Ishikawa (cell line): ENCODE measurements around the gene CHIC2.

Experiments
- CEBPB ChIP-seq: IDR thresholded peaks from 2 replicates; pipeline ENCODE4 v1.6.1; 2012
- CREB1 ChIP-seq: IDR thresholded peaks from 2 replicates; pipeline ENCODE4 v1.6.1; 2012; ENCODE audit warnings: low read depth
- EGR1 ChIP-seq: IDR thresholded peaks from 2 replicates; pipeline ENCODE4 v1.6.1; 2012
- EP300 ChIP-seq: IDR thresholded peaks from 2 replicates; pipeline ENCODE4 v1.6.1; 2012; ENCODE audit warnings: borderline replicate concordance
- FOXM1 ChIP-seq: IDR thresholded peaks from 2 replicates; pipeline ENCODE4 v1.6.1; 2012; ENCODE audit warnings: low read depth, borderline replicate concordance
- NFIC ChIP-seq: IDR thresholded peaks from 2 replicates; pipeline ENCODE4 v1.6.1; 2012
- RAD21 ChIP-seq: IDR thresholded peaks from 2 replicates; pipeline ENCODE4 v1.6.1; 2012; ENCODE audit warnings: low read depth
- TAF1 ChIP-seq: IDR thresholded peaks from 2 replicates; pipeline ENCODE4 v1.6.1; 2012; ENCODE audit warnings: low read depth, mild to moderate bottlenecking
- TCF12 ChIP-seq: IDR thresholded peaks from 2 replicates; pipeline ENCODE4 v1.6.1; 2012; ENCODE audit warnings: low read depth
- TEAD4 ChIP-seq: IDR thresholded peaks from 2 replicates; pipeline ENCODE4 v1.6.1; 2012
- YY1 ChIP-seq: IDR thresholded peaks from 2 replicates; pipeline ENCODE4 v1.6.1; 2012; ENCODE audit warnings: low read depth
- ZBTB7A ChIP-seq: IDR thresholded peaks from 2 replicates; pipeline ENCODE4 v1.6.1; 2012; ENCODE audit warnings: low read depth
- TF ChIP-seq, protein P1 (sequence below): IDR thresholded peaks from 2 replicates; pipeline ENCODE4 v1.6.1; 2012
- TF ChIP-seq, protein P2 (sequence below): IDR thresholded peaks from 2 replicates; pipeline ENCODE4 v1.6.1; 2012; ENCODE audit warnings: low read depth, mild to moderate bottlenecking
- TF ChIP-seq, protein P3 (sequence below): IDR thresholded peaks from 2 replicates; pipeline ENCODE4 v1.6.1; 2012

The CHIC2 gene

DNA sequence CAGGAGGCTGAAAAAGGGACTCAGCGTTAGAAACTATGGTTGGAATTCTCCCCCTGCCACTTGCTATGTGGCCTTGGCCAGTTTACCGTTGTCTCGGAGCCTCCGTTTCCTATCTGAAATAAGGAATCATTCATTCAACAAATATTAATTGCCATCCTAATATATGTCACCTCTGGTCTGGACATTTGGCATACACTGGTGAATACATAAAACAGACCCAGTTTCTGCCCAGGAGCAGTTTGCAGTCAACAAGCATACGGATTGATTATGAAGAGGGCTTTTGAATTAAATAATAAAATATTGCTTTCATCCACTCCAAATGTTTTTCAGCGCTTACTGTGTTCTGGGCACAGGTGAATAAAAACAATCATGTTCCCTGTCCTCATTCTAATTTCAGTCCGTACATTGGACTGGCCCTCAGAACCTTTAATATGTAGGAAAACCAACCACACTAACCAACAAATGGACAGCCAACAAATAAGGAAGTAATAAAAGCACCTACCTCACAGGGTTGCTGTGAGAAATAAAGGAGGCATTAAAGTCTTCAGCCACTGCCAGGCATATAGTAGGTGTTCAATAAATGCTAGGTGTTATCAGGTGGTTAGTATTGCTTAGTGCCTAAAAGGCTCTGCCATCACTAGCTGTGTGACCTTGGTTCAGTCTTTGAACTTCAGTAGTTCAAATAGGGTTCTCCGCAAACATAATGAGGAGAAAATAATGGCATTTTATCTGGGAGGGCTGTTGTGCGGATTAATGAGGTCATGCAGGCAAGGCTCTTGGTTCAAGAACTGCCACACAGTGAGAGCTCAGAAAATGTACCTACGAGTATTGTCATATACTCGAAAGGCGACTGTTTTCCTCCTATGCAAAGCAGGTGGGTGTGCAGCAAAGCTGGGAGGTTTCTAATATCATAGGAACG is 28.3 kb upstream of the CHIC2 start:
- TF ChIP-seq CREB1, result no peak

DNA sequence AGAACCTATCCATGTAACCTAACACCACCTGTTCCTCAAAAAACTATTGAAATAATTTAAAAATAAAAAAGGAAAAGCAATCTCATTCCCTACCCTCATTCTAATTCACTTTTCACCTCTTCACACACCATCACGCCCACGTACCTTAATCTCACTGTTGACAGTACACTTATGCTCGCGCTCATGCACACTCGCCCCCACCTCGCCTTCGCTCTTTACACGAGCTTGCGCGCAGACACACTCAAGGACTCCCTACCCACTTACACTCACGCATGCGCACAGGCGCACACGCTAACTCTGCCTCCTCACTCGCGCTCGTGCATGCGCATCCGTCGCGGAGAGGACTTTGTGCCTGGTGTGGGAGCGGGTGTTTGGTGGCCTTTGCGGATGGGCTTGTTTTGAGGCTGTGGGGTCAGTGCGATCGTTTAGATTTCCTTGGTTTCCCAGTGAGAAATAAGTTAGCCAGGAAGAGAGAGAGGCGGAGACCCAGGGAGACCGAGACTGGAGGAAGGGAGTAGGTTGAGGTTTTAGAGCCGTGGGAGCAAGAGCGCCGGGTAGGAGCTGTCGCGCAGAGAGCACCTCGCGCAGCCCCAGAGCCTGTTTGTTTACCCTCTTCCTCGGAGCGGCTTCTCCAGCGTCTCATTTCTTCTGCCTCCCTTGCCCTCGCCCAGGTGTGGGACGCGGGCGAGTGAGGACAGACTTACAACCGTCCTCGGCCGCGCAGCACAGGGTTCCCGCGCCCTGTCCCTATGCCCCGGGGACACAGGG is 27.4 kb upstream of the CHIC2 start:
- TF ChIP-seq RAD21, result no peak
- TF ChIP-seq, protein P1, sequence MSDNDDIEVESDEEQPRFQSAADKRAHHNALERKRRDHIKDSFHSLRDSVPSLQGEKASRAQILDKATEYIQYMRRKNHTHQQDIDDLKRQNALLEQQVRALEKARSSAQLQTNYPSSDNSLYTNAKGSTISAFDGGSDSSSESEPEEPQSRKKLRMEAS, result peak; percentile 84

DNA sequence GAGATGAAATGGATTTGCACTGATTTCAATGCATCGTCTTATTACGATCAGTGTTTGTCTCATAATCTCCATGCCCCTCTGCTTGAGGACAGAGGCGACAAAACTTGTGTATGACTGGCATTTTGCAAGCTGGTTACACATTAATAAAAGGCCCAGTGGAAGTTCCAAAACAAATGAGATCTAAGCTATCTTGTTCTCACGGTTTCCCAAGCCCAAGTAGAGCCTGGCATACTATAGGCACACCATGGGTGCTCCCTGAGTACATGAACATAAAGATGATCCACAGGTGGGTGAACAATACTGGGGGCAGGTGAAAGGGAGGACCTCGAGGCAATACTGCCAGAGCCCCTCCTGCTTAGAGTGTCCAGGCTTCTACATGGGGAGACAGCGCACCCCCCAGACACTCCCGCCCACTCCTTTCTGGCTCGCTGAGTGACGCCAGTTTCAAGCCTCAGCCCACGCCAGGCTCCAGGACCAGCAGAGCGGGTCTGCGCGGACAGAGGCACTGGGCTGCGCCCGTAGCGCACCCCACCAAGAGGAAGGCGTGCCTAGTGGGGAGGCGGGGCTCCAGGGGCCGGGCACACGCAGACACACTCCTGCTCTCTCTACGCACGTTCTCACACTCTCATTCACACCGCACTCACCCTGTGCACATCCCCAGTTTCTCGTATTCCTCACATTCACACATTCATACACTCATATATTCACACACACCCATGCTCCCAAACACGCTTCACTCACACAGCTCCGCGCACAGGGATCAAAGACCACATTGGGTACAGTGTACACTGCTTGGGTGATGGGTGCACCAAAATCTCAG is 26.6 kb upstream of the CHIC2 start:
- TF ChIP-seq, protein P2, sequence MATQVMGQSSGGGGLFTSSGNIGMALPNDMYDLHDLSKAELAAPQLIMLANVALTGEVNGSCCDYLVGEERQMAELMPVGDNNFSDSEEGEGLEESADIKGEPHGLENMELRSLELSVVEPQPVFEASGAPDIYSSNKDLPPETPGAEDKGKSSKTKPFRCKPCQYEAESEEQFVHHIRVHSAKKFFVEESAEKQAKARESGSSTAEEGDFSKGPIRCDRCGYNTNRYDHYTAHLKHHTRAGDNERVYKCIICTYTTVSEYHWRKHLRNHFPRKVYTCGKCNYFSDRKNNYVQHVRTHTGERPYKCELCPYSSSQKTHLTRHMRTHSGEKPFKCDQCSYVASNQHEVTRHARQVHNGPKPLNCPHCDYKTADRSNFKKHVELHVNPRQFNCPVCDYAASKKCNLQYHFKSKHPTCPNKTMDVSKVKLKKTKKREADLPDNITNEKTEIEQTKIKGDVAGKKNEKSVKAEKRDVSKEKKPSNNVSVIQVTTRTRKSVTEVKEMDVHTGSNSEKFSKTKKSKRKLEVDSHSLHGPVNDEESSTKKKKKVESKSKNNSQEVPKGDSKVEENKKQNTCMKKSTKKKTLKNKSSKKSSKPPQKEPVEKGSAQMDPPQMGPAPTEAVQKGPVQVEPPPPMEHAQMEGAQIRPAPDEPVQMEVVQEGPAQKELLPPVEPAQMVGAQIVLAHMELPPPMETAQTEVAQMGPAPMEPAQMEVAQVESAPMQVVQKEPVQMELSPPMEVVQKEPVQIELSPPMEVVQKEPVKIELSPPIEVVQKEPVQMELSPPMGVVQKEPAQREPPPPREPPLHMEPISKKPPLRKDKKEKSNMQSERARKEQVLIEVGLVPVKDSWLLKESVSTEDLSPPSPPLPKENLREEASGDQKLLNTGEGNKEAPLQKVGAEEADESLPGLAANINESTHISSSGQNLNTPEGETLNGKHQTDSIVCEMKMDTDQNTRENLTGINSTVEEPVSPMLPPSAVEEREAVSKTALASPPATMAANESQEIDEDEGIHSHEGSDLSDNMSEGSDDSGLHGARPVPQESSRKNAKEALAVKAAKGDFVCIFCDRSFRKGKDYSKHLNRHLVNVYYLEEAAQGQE, result no peak
- TF ChIP-seq TCF12 (no peak), EGR1 (peak; percentile 86), EP300 (no peak), ZBTB7A (no peak), NFIC (no peak), TAF1 (no peak)
- TF ChIP-seq, protein P3, sequence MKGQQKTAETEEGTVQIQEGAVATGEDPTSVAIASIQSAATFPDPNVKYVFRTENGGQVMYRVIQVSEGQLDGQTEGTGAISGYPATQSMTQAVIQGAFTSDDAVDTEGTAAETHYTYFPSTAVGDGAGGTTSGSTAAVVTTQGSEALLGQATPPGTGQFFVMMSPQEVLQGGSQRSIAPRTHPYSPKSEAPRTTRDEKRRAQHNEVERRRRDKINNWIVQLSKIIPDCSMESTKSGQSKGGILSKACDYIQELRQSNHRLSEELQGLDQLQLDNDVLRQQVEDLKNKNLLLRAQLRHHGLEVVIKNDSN, result no peak

DNA sequence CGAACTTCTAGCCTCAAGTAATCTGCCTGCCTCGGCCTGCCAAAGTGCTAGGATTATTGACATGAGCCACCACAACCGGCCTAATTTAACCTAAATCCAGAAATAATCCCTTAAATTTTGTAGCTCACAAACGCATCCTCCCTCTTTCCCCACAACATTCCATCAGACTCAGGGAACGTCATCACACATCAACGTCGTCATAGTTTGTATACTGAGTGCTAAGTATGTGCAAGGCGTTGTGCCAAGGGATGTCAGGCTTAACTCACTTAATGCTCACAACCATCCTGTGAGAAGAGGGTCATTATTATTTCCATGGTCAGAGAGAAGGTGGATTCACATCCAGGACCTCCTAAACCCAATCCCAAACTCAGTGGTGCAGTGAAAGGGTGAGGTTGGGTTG is 26.0 kb upstream of the CHIC2 start:
- TF ChIP-seq NFIC, result no peak
- TF ChIP-seq, protein P1, result no peak
- no peak for TF ChIP-seq YY1
- TF ChIP-seq CREB1, result no peak
- TF ChIP-seq, protein P3, result no peak
- no peak for TF ChIP-seq TAF1
- no peak for TF ChIP-seq TEAD4
- no peak for TF ChIP-seq TCF12
- no peak for TF ChIP-seq FOXM1
- TF ChIP-seq RAD21, result no peak
- TF ChIP-seq ZBTB7A, result no peak
- no peak for TF ChIP-seq CEBPB
- TF ChIP-seq, protein P2, result no peak

DNA sequence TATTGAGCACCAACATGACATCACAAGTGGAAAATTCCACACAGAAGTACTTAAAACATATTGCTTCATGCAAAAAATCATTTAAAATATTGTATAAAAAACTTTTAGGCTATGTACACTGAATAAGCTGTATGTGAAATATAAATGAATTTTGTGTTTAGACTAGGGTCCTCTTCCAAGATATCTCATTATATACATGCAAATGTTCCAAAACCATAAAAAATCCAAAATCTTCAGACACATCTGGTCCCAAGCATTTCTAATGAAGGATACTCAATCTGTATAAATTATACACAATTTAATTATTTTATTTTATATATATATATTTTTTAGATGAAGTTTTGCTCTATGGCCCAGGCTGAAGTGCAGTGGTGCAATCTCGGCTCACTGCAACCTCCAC is 25.5 kb upstream of the CHIC2 start:
- TF ChIP-seq CREB1, result no peak
- TF ChIP-seq YY1, result no peak
- no peak for TF ChIP-seq TCF12
- no peak for TF ChIP-seq TEAD4
- TF ChIP-seq, protein P1, result no peak
- TF ChIP-seq NFIC, result no peak
- TF ChIP-seq RAD21, result no peak
- TF ChIP-seq TAF1, result no peak
- TF ChIP-seq, protein P2, result no peak
- no peak for TF ChIP-seq FOXM1
- TF ChIP-seq ZBTB7A, result no peak
- TF ChIP-seq, protein P3, result no peak
- no peak for TF ChIP-seq EGR1
